Stimulated activated CD8-positive, alpha-beta memory T cell treated with anti-CD3 and anti-CD28 coated beads, Interleukin-4, amount 100 ng/mL, for 1 hour (primary cell): ENCODE measurements around the gene ITGB1.
"Not testable (repeated sequence)": the region's sequence is repeated elsewhere in the genome, so short reads cannot be mapped to it uniquely, and the experiment has no call there.

Experiments used
- DNase-seq, 2 donors: peaks; one replicate each; pipeline ENCODE4 v3.0.0-alpha.2; 2020; ENCODE audit warnings: low read depth in 2 of 2, low spot score in 1 of 2

The ITGB1 gene

GRCh38 chr10:32980558-32981468, 22.8 kb upstream of the ITGB1 start:
- peak; percentile 39 to 68 for DNase-seq

- DNase-seq: no peak
These were observed 22.2 kb upstream of the ITGB1 start for GRCh38 chr10:32980242-32980557.

- not testable (repeated sequence) for DNase-seq
These were observed 21.7 kb upstream of the ITGB1 start for GRCh38 chr10:32979719-32980118.

GRCh38 chr10:32979041-32979440, 21.0 kb upstream of the ITGB1 start:
- no peak for DNase-seq

- not testable (repeated sequence) for DNase-seq
These were observed 20.1 kb upstream of the ITGB1 start for GRCh38 chr10:32977846-32978809.

- no peak for DNase-seq
These were observed 18.3 kb upstream of the ITGB1 start for GRCh38 chr10:32976338-32976737.

GRCh38 chr10:32972929-32973328, 14.9 kb upstream of the ITGB1 start:
- DNase-seq: no peak

- no peak for DNase-seq
These were observed 14.4 kb upstream of the ITGB1 start for GRCh38 chr10:32972460-32972859.

GRCh38 chr10:32971536-32972091, 13.6 kb upstream of the ITGB1 start:
- no peak for DNase-seq

GRCh38 chr10:32970910-32971309, 12.9 kb upstream of the ITGB1 start:
- no peak for DNase-seq

GRCh38 chr10:32964270-32964669, 6.2 kb upstream of the ITGB1 start:
- no peak for DNase-seq

- no peak for DNase-seq
These were observed 5.1 kb upstream of the ITGB1 start for GRCh38 chr10:32963096-32963495.

GRCh38 chr10:32962521-32962920, 4.5 kb upstream of the ITGB1 start:
- DNase-seq: no peak

GRCh38 chr10:32961895-32962369, 3.9 kb upstream of the ITGB1 start:
- no peak for DNase-seq

- no peak for DNase-seq
These were observed 3.4 kb upstream of the ITGB1 start for GRCh38 chr10:32961343-32961894.

GRCh38 chr10:32960022-32960421, 2.0 kb upstream of the ITGB1 start:
- DNase-seq: no peak

- no peak for DNase-seq
These were observed 1.2 kb upstream of the ITGB1 start for GRCh38 chr10:32959006-32959920.

GRCh38 chr10:32957341-32958084, 517 bp downstream of the ITGB1 start:
- no peak for DNase-seq
